ENCODE measurements around the gene LENEP. TPM values are rescaled to one million over a fixed set of nuclear protein-coding genes. Genes with fewer than 3 reads are reported as not detected.

The LENEP gene
- total RNA-seq, 1 experiment from 2014 or later = 2.8 TPM

DNA sequence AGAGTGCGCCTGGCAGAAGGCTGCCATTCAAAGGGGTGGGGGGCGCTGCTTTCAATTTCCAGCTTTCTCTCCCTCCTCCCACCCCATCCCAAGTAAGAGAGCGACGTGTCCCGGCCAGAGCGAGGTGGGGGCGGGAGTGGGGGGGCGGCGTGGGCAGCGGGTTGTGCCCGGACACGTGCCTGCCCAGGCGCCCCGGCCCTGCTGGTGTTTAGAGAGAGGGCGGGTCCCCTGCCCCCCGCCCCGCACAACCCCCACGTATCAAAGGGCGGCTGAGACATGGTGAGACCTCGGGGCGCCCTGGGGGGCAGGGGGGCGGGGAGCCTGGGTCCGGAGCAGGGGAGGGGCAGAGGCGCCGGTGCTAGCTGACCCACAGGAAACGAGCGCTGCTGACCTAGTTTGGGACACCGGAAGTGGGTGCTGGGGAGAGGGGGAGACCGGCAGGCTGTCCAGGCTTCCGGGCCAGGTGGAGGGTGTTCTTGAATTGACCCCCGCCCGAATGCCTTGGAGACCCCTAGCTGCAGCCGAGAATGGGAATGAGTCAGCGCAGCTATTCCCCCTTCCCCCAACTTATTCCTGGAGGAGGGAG, 10.5 kb downstream of the LENEP start:
- WGBS (ENCODE audit: extremely low coverage, insufficient read length, low lambda C conversion rate) = no CpG with 5 or more reads among the region's 34 CpGs
- Mint-ChIP-seq H3K36me3 (ENCODE audit: insufficient read depth in 1 of 3, low read depth in 3 of 3) (no peaks in the 10 kb centered on the region; a peak in 2 of 7 replicates), H3K27me3 (ENCODE audit: low read depth) (no peaks in the 10 kb centered on the region), H3K4me1 (peaks cover 36 to 42% of the 10 kb centered on the region in 2 experiments), H3K4me3 (peak overlapping the region; percentile 93 to 97), H3K27ac (peak overlapping the region; percentile 92 to 95 (median 93); a peak in 6 of 7 replicates), H3K9me3 (peaks cover 0 to 2% of the 10 kb centered on the region in 2 experiments; a peak in 2 of 5 replicates)
- no peak overlapping the region for H2AFZ ChIP-seq (ENCODE audit: low read length)
- H3K56ac ChIP-seq (ENCODE audit: insufficient read length, low read depth, low read length) = no peak overlapping the region
- no peak overlapping the region for H4K91ac ChIP-seq (ENCODE audit: insufficient read length, low read depth, low read length)
- H3K9ac ChIP-seq (ENCODE audit: extremely low read depth, insufficient read length, low read length) = peak overlapping the region; percentile 27
- H3K79me2 ChIP-seq (ENCODE audit: insufficient read depth, low read length) = no peaks in the 10 kb centered on the region; the same call in 1 of the 2 replicates
- no peak overlapping the region for H4K8ac ChIP-seq (replicated peaks; ENCODE audit: insufficient read length, low read depth, low read length)
- no peak overlapping the region for H3T11ph ChIP-seq (ENCODE audit: low read length)
- H2AK5ac ChIP-seq (ENCODE audit: insufficient read length, low read length) = no peak overlapping the region
- no peak overlapping the region for H3K27ac ChIP-seq (ENCODE audit: insufficient read length, low read depth, low read length)
- peak overlapping the region; percentile 74 for H3K4me2 ChIP-seq (ENCODE audit: insufficient read depth, insufficient read length, low read length)
- no peak overlapping the region for H3K4ac ChIP-seq (ENCODE audit: low read depth, low read length)
- H3K9me3 ChIP-seq (ENCODE audit: control insufficient read depth, low read depth, low read length) = no peaks in the 10 kb centered on the region
- H4K20me1 ChIP-seq (ENCODE audit: control insufficient read depth, insufficient read depth, insufficient read length) = no peaks in the 10 kb centered on the region
- no peak overlapping the region for H3K18ac ChIP-seq (ENCODE audit: insufficient read length, low read depth, low read length)
- peak; percentile 76 for DNase-seq
- H2BK20ac ChIP-seq (ENCODE audit: low read depth, low read length, poor library complexity, severe bottlenecking) = no peak overlapping the region
- H2BK120ac ChIP-seq (ENCODE audit: low read depth, low read length, poor library complexity, severe bottlenecking) = no peak overlapping the region
- H3K14ac ChIP-seq (ENCODE audit: insufficient read depth, low read length) = no peak overlapping the region; the same call in 1 of the 2 replicates
- H2BK12ac ChIP-seq (ENCODE audit: insufficient read length, low read depth, low read length) = no peak overlapping the region
- no peaks in the 10 kb centered on the region for H3K79me1 ChIP-seq (ENCODE audit: insufficient read depth, low read depth, low read length, poor library complexity, severe bottlenecking)
- no peak overlapping the region for H2BK15ac ChIP-seq (ENCODE audit: low read depth, low read length)
- H3K23ac ChIP-seq (ENCODE audit: insufficient read length, low read depth, low read length) = no peak overlapping the region
- H2BK5ac ChIP-seq (ENCODE audit: insufficient read length, low read length) = no peak overlapping the region
- H3K27me3 ChIP-seq (ENCODE audit: insufficient read depth, low read length) = no peaks in the 10 kb centered on the region
- TF ChIP-seq, protein P1, sequence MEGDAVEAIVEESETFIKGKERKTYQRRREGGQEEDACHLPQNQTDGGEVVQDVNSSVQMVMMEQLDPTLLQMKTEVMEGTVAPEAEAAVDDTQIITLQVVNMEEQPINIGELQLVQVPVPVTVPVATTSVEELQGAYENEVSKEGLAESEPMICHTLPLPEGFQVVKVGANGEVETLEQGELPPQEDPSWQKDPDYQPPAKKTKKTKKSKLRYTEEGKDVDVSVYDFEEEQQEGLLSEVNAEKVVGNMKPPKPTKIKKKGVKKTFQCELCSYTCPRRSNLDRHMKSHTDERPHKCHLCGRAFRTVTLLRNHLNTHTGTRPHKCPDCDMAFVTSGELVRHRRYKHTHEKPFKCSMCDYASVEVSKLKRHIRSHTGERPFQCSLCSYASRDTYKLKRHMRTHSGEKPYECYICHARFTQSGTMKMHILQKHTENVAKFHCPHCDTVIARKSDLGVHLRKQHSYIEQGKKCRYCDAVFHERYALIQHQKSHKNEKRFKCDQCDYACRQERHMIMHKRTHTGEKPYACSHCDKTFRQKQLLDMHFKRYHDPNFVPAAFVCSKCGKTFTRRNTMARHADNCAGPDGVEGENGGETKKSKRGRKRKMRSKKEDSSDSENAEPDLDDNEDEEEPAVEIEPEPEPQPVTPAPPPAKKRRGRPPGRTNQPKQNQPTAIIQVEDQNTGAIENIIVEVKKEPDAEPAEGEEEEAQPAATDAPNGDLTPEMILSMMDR (conservative IDR thresholded peaks at IDR 0.05) = no peak
- H3K4me1 ChIP-seq (ENCODE audit: insufficient read depth, low read length) = peaks cover 5% of the 10 kb centered on the region; the same call in 1 of the 2 replicates
- no peak overlapping the region for H4K5ac ChIP-seq (ENCODE audit: insufficient read length, low read depth, low read length)
- peaks cover 26% of the 10 kb centered on the region for H3K23me2 ChIP-seq (ENCODE audit: insufficient read length, low read depth, low read length, poor library complexity, severe bottlenecking)
